Stimulated activated CD4-positive, alpha-beta T cell treated with anti-CD3 and anti-CD28 coated beads, Interleukin-2, amount 100 ng/mL, for 24 hours (primary cell): ENCODE data around the gene KAZN.
A peak's percentile ranks its signal among the peaks of the same experiment; 100 is the strongest.

Source experiments
- DNase-seq, 2 donors: peaks; one replicate each; pipeline ENCODE4 v3.0.0-alpha.2; 2020

The KAZN gene

DNA sequence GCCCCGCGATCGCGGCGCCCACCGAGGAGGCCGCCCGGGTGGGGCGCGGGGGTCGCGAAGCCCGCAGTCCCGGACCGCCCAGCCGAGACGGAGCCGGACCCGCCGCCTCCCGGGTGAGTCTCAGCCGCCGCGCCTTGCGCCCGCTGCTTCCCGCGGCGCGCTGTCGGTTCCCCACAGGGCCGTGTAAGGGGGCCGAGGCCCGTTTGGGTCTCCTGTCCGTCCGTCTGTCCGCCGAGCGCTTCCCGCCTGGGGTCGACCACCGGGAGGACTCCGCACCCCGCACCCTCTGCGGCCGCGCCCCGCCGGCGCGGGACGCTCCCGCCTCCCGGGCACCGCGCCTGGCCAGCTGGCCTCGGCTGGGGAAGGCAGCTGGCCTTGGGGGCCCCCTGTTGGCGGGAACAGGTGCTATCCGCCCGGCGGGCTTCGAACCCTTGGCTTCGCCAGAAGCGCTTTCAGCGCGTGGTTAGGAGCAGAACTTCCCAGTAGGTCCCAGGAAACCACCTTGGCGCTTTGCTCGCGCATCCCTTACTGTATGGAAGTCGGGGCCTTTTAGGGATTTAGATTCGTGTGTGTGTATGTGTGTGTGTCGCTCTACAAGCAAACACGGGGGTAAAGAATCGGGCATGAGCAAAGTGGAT lies 555.5 kb downstream of the KAZN start:
- peak; percentile 49 to 63 for DNase-seq

DNA sequence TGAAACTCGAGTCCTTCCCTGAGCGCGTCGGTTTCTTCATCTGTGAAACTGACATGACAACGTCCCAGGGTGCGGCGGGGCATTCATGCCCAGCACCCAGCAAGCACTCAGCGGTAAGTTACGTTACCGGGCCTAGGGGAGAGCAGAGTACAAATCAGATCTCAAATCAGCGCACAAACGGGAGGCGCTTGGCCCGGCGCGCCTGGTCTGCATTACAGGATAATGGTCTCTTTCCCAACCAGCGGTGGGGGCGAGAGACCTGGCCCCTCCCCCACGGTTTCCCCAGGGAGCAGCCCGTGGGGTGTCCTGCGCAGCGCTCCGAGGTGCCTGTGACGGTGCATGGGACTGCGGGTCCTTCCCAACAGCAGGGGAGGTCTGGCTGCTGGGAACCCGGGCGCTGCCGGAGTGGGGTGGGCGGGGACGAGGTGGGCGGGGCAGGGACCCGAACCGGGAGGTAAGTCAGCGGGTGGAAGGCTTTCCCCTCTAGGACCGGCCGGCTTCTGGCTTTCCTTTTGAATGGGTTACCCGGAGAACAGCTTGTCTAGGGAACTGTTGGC lies 556.1 kb downstream of the KAZN start:
- DNase-seq = no peak

DNA sequence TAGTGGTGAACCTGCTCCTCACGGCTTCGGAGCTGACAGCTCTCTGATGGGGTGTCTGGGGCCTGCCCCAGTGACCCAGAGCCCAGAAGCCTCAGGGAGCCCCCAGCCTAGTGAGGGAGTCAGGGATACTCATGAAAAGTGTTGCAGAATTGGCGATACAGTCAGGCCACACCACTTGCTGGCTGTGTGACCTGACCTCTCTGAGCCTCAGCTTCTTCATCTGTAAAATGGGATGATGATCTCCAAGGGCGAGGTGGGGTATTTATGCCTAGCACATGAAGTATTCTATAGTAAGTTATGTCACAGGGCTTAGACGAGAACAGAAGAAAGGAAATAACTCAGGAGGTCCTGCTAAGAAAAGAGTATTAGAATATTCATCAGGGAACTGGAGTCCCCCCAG lies 556.7 kb downstream of the KAZN start:
- DNase-seq = no peak

GRCh38 chr1:15155888-15156741 lies 557.6 kb downstream of the KAZN start:
- no peak for DNase-seq

DNA sequence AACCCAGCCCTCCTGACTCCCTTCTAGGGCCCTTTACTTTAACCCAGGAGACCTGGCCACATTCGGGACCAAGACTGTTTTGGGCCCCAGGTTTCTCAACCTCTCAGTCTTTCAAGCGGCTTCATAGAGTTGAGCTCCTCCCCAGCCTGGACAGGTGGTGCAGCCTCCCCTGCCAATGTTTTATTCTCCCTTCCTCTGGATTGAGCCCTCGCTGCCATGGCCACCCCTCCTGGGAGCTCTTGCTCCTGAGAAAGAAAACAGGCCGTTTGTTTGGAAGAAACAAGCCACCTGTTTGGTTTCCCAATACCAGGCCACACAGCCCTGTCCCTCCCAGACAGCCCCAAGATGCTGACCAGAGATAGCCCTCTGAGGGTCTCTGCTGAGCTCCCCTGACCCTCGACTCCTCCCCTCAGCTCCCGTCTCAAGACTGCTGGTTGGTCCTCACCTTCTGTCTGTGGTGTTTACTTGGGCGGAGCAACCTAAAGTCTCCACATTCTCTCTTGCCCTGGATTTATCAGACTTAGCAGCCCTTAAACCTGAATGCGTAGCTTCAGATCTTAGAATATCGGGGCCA lies 558.4 kb downstream of the KAZN start:
- DNase-seq = no peak

DNA sequence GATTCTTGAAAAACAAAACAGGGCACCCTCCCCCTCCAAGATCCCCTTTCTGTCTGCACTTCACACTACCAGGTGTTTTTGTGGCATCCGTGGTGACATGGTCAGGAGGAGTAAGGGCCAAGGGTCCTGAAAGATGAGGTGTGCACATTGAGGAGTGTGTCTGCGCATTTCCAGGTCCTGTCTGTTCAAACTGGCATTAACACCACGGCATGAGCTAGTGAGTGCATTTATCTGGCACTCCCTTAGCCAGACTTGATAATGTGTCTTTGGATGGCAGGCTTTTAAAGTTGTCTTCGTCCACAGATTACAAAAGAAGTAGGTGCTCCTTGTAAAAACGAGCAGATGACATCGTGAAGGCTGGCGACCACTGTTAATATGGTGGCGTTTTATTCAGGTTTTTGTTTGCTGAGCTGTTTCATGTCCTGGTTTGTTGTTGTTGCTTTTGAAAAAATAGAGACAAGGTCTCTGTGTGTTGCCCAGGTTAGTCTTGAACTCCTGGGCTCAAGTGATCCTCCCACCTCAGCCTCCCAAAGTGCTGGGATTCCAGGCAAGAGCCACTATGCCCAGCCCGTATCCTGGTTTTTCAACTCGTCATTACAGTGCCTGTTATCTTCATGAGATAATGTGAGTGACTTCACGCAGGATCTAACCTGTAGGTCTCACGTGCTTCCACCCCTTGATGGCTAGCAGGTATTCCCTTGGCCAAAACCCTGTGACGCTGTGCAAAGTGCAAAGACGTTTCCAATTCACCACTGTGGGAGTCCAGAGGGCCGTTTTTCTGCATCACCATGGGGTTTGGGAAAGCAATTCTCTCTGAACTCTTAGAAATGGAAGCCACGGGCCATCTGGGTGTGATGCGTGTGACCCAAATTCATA lies 559.3 kb downstream of the KAZN start:
- DNase-seq = no peak

DNA sequence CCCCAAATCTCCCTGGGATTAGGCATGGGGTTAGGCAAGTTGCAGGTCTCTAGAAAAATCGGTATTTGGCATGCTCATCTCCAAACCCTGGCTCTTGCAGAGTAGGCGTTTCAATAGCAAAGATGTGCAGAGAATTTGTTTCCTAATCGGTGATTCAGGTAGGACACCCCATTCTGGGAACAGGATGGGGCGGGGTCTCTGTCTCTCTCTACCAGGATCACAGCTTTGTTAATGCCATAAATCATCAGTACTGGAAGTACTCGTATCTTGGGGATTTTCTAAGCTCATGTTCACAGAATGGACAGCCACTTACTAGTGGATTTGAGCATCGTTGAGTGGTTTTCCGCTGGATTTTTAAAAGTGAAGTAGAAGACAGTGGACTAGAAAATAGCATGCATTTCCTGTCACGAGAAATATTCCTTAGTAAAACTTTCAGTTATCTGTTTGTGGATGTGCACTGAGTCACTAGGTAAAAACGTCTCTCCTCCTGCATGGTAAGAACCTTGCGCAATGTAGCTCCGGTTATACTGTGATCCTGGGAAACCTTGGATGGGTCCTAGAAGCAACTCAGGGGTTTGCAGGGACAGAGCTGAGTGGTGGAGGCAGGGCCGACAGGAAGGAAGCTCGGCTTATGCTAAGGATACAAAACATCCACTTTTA lies 560.2 kb downstream of the KAZN start:
- DNase-seq = no peak

GRCh38 chr1:15159166-15159555 lies 560.7 kb downstream of the KAZN start:
- DNase-seq = no peak

- no peak for DNase-seq
Measured at GRCh38 chr1:15160626-15161025, 562.1 kb downstream of the KAZN start.

DNA sequence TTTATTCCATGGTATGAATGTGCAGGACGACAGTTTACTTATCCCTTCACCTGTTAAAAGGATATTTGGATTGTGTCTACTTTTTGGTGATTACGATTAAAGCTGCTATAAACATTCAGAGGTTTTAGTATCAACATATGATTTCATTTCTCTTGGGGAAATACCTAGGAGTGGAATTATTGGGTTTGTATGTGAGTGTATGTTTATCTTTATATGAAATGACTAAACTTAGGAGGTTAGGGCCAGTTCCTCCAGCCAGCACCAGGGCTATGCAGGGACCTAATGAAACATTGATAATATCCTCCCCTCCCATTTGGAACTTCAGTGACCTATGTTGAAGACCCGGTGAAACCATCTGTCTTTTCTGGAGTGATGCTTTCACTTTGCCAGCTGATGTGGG lies 568.9 kb downstream of the KAZN start:
- no peak for DNase-seq
